Stimulated activated CD4-positive, alpha-beta T cell treated with anti-CD3 and anti-CD28 coated beads, Interleukin-4, amount 100 ng/mL, for 48 hours (primary cell): Measurements from ENCODE around the gene CCSER2.
A peak's percentile ranks its signal among the peaks of the same experiment; 100 is the strongest.
"Not testable (repeated sequence)": the region's sequence is repeated elsewhere in the genome, so short reads cannot be mapped to it uniquely, and the experiment has no call there.

Experiments
- DNase-seq, 2 donors: peaks; one replicate each; pipeline ENCODE4 v3.0.0-alpha.2; 2020; ENCODE audit warnings: low read depth in 2 of 2

The CCSER2 gene

DNA sequence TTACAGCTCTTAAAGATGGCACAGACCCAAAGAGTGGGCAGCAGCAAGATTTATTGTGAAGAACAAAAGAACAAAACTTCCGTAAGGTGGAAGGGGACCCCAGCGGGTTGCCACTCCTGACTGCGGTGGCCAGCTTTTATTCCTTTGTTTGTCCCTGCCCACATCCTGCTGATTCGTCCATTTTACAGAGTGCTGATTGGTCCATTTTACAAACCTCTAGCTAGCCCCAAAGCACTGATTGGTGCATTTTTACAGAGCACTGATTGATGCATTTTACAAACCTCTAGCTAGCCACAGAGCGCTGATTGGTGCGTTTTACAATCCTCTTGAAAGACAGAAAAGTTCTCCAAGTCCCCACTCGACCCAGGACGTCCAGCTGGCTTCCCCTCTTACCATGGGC is 16.8 kb upstream of the CCSER2 start:
- DNase-seq: no peak

DNA sequence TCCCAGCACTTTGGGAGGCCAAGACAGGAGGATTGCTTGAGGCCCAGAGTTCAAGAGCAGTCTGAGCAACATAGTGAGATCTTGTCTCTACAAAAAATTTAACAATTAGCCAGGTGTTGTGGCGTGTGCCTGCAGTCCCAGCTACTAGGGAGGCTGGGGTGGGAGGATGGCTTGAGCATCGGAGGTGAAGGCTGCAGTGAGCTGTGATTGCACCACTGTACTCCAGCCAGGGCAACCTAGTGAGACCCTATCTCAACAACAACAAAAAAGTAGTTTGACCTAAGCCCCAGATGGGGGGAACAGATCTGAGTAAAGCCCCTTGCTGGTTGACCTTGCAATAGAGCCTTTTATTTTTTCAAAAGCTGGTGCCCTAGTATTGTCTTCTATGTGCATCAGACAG is 15.6 kb upstream of the CCSER2 start:
- DNase-seq: no peak

GRCh38 chr10:84314275-84314674 is 14.1 kb upstream of the CCSER2 start:
- no peak for DNase-seq

DNA sequence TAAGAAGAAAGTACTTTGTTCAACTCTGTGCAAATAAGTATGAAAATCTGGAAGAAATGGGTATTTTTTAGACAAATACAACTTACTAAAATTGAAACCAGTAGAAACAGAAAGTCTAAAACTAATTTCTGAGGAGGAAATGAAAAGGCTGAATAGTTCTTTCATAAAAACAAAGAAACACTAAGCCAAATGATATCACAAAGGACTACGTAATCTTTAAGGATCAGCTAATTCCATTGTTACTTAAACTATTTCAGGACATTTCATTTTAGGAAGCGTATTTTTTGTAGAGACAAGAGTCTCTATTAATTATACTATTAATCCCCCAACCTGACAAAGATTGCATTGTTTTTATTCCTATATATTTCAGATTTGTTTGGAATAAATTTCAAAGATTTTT is 11.2 kb upstream of the CCSER2 start:
- no peak for DNase-seq

DNA sequence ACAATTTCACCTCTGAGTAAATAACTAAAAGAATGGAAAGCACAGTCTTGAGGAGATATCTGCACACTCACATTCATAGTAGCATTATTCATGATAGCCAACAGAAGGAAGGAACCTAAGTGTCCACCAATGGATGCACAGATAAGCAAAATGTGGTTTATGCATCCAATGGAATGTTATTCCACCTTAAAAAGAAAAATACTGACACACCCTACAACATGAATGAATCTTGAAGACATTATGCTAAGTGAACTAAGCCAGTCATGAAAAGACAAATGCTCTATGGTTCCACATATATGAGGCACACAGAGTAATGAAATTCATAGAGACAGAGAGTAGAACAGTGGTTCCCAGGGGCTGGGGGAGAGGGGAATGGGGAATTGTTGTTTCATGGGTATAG is 6.5 kb upstream of the CCSER2 start:
- no peak for DNase-seq

- not testable (repeated sequence) for DNase-seq
Measured at GRCh38 chr10:84323566-84323965, 4.8 kb upstream of the CCSER2 start.

DNA sequence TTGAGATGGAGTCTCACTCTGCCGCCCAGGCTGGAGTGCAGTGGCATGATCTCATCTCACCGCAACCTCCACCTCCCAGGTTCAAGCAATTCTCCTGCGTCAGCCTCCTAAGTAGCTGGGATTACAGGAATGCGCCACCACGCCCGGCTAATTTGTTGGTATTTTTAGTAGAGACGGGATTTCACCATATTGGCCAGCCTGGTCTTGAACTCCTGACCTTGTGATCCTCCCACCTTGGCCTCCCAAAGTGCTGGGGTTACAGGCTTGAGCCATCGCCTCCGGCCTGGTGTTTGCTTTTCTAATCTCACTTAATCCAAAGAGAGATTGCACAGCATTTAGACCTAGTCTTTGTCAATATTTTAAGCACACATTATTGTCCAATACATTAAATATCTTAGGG is 1.4 kb upstream of the CCSER2 start:
- DNase-seq: not testable (repeated sequence)

- peak; percentile 45 to 72 for DNase-seq
Measured at GRCh38 chr10:84329196-84329611, 815 bp downstream of the CCSER2 start.

DNA sequence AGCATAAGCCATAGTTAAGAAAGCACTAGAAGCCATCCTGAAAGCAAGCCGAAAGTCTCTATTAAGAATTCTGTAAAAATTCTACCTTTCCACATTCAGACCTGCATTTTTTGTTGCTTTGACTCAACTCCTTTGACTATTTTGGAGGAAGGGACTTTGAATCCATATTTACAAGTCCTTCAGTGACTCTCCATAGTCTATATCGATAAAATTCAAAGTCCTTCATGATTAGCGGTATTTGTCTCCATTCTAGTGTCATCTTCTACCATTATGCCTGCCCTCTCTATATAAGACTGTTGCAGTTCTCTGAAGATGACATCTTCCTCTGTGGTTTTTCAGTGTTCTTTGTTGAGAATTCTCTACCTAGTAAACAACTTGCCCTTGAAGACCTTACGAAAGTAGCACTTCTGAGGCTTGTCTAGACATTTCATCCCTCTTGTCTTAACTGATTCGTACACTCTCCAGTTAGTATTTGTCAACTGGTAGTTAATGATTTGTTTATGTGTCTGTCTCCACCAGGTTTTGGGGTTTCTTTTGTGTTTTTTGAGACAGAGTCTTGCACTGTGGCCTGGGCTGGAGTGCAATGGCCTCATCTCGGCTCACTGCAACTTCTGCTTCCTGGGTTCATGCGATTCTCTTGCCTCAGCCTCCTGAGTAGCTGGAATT is 1.7 kb downstream of the CCSER2 start:
- no peak for DNase-seq

DNA sequence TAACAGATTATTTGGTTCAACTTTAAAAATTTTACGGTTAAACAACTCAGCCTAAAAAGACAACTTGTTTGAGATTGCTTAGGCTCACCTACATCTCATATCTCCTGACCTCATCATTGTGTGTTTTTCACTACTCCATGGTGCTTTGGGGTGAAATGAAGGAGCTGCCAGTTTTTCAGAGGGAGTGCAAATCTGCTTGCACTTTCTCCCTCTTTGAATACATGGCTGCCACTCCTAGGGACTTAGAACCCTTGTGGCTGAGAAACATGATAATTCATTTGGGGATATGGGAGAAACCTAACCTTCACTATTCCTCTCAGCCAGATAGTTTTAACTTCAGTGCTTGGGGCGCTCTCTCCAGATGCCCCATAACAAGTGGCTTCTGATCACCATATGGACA is 2.7 kb downstream of the CCSER2 start:
- DNase-seq: no peak

GRCh38 chr10:84333864-84334451 is 5.6 kb downstream of the CCSER2 start:
- peak; percentile 17 to 36 for DNase-seq

DNA sequence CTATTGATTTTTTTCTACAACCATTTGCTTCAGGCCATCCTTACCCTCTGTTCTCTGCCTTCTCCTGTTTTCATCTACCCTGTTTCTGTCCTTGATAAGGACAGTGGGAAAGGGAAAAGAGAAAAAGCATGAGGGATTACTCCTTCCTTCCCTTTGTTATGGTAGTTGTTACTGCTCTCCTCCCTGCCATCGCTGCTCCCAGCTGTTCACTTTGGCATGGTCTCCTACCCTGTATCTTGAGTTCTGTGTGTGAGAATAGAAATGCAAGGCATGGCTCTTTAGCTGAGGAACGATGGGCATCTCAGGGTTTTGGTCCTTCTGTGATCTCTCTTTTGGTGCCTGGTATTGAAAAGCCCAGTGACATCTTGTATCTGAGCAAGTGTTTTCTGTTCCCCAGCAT is 6.4 kb downstream of the CCSER2 start:
- no peak for DNase-seq

- no peak for DNase-seq
Measured at GRCh38 chr10:84335516-84335915, 7.1 kb downstream of the CCSER2 start.

- DNase-seq: no peak
Measured at GRCh38 chr10:84336406-84337090, 8.2 kb downstream of the CCSER2 start.

- DNase-seq: no peak
Measured at GRCh38 chr10:84337199-84337598, 8.8 kb downstream of the CCSER2 start.

GRCh38 chr10:84339025-84339424 is 10.6 kb downstream of the CCSER2 start:
- DNase-seq: no peak

- no peak for DNase-seq
Measured at GRCh38 chr10:84340187-84340586, 11.8 kb downstream of the CCSER2 start.

- DNase-seq: no peak
Measured at GRCh38 chr10:84340632-84341537, 12.5 kb downstream of the CCSER2 start.

- no peak for DNase-seq
Measured at GRCh38 chr10:84341538-84341856, 13.1 kb downstream of the CCSER2 start.

- peak in 1 of 2 donors; percentile 5 for DNase-seq
Measured at GRCh38 chr10:84341983-84342382, 13.6 kb downstream of the CCSER2 start.

DNA sequence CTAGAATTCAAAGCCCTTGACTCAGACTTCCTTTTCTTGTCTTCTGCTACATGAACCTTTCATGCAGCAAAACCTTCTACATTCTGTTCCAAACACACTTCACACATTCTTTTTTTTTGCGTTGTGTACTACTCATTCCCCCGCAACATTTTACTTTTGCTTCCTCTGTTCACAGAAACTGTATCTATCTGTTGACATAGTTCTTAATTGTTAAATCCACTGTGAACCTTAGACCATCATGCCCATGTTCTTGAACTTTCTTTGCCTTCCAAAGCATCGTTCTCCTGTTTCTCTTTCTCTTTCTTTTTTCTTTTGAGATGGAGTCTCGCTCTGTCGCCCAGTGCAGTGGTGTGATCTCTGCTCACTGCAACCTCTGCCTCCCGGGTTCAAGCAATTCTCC is 14.2 kb downstream of the CCSER2 start:
- no peak for DNase-seq

- no peak for DNase-seq
Measured at GRCh38 chr10:84343831-84344230, 15.4 kb downstream of the CCSER2 start.
